ENCODE data around the gene SOX6. TPM values are rescaled to one million over a fixed set of nuclear protein-coding genes. Genes with fewer than 3 reads are reported as not detected.

The SOX6 gene
- total RNA-seq, 1 experiment from 2014 or later, result not detected

GRCh38 chr11:15918212-15918611 lies 438.1 kb downstream of the SOX6 start:
- no peak overlapping the region for H4K5ac ChIP-seq (ENCODE audit: insufficient read length, low read depth, low read length)
- no peak overlapping the region for H3K23ac ChIP-seq (ENCODE audit: insufficient read length, low read depth, low read length)
- Mint-ChIP-seq H3K36me3 (ENCODE audit: insufficient read depth in 1 of 3, low read depth in 3 of 3) (no peaks in the 10 kb centered on the region), H3K9me3 (no peaks in the 10 kb centered on the region), H3K4me1 (no peaks in the 10 kb centered on the region), H3K27ac (peak overlapping the region in 1 of 3 experiments; percentile 42; a peak in 1 of 7 replicates), H3K27me3 (ENCODE audit: low read depth) (no peaks in the 10 kb centered on the region), H3K4me3 (no peak overlapping the region)
- H3T11ph ChIP-seq (ENCODE audit: low read length), result no peak overlapping the region
- H4K91ac ChIP-seq (ENCODE audit: insufficient read length, low read depth, low read length), result no peak overlapping the region
- H2AK5ac ChIP-seq (ENCODE audit: insufficient read length, low read length), result no peak overlapping the region
- TF ChIP-seq CTCF (conservative IDR thresholded peaks at IDR 0.05), result no peak; the same call in 2 of the 3 replicates
- H3K14ac ChIP-seq (ENCODE audit: insufficient read depth, low read length), result no peak overlapping the region
- no peak overlapping the region for H2BK120ac ChIP-seq (ENCODE audit: low read depth, low read length, poor library complexity, severe bottlenecking)
- H3K79me1 ChIP-seq (ENCODE audit: insufficient read depth, low read depth, low read length, poor library complexity, severe bottlenecking), result no peaks in the 10 kb centered on the region
- H4K8ac ChIP-seq (replicated peaks; ENCODE audit: insufficient read length, low read depth, low read length), result no peak overlapping the region
- no peak overlapping the region for H2AFZ ChIP-seq (ENCODE audit: low read length)
- H3K4ac ChIP-seq (ENCODE audit: low read depth, low read length), result no peak overlapping the region
- H4K20me1 ChIP-seq (ENCODE audit: control insufficient read depth, insufficient read depth, insufficient read length), result no peaks in the 10 kb centered on the region
- no peak overlapping the region for H3K9ac ChIP-seq (ENCODE audit: extremely low read depth, insufficient read length, low read length)
- no peaks in the 10 kb centered on the region for H3K23me2 ChIP-seq (ENCODE audit: insufficient read length, low read depth, low read length, poor library complexity, severe bottlenecking)
- H2BK5ac ChIP-seq (ENCODE audit: insufficient read length, low read length), result no peak overlapping the region
- no peak for DNase-seq
- H3K4me2 ChIP-seq (ENCODE audit: insufficient read depth, insufficient read length, low read length), result no peak overlapping the region
- H3K79me2 ChIP-seq (ENCODE audit: insufficient read depth, low read length), result no peaks in the 10 kb centered on the region
- no peak overlapping the region for H2BK12ac ChIP-seq (ENCODE audit: insufficient read length, low read depth, low read length)
- no peak overlapping the region for H3K27ac ChIP-seq (ENCODE audit: insufficient read length, low read depth, low read length)
- H3K27me3 ChIP-seq (ENCODE audit: insufficient read depth, low read length), result no peaks in the 10 kb centered on the region
- H2BK20ac ChIP-seq (ENCODE audit: low read depth, low read length, poor library complexity, severe bottlenecking), result no peak overlapping the region
- no peak overlapping the region for H2BK15ac ChIP-seq (ENCODE audit: low read depth, low read length)
- no peak overlapping the region for H3K56ac ChIP-seq (ENCODE audit: insufficient read length, low read depth, low read length)
- WGBS (ENCODE audit: extremely low coverage, insufficient read length, low lambda C conversion rate), result no CpG with 5 or more reads among the region's 2 CpGs
- H3K9me3 ChIP-seq (ENCODE audit: control insufficient read depth, low read depth, low read length), result no peaks in the 10 kb centered on the region
- no peak overlapping the region for H3K18ac ChIP-seq (ENCODE audit: insufficient read length, low read depth, low read length)
- H3K4me1 ChIP-seq (ENCODE audit: insufficient read depth, low read length), result no peaks in the 10 kb centered on the region
